OCI-LY7 (cell line): Measurements from ENCODE around the gene TMPRSS3. TPM values are rescaled to one million over a fixed set of nuclear protein-coding genes. Genes with fewer than 3 reads are reported as not detected.

Experiments used
- BruUV-seq: library from RNA; stranded (reverse); fragments of 400-500 nt; replicated peaks from 2 replicates; lab custom pipeline; 2021; lab: Mats Ljungman, UMichigan
- CTCF ChIA-PET: fragments of 300-600 bp; sonication (Branson Sonifier 250); formaldehyde crosslinking; loops from one replicate; lab custom pipeline; 2022; ENCODE audit warnings: antibody characterized with exemption; ENCODE audit not compliant: unreplicated experiment; lab: Charles Lee
- POLR2A ChIA-PET: fragments of 300-600 bp; sonication (Branson Sonifier 250); formaldehyde crosslinking; loops from one replicate; lab custom pipeline; 2022; ENCODE audit warnings: antibody characterized with exemption; lab: Charles Lee
- DNase-seq: peaks from one replicate; pipeline ENCODE4 v3.0.0-alpha.2; 2015; ENCODE audit warnings: low spot score
- H2AFZ ChIP-seq: fragments of 200-600 bp; sonication (generic), shearing (Covaris generic); 2 replicates; pipeline ENCODE4 v1.6.1; 2014; ENCODE audit warnings: mild to moderate bottlenecking, antibody characterized with exemption, low read length, moderate library complexity
- H3K27ac ChIP-seq: fragments of 200-600 bp; sonication (generic); 2 replicates; pipeline ENCODE4 v1.5.1; 2014; ENCODE audit warnings: mixed run types, low read depth, mild to moderate bottlenecking, moderate library complexity, low read length, inconsistent platforms; ENCODE audit not compliant: poor library complexity, severe bottlenecking
- H3K36me3 ChIP-seq: fragments of 200-600 bp; sonication (generic); 2 replicates; pipeline ENCODE4 v1.6.1; 2014; ENCODE audit warnings: mild to moderate bottlenecking, antibody characterized with exemption, low read length, moderate library complexity, mixed read lengths; ENCODE audit not compliant: insufficient read depth
- H3K4me1 ChIP-seq: fragments of 200-600 bp; sonication (generic); 2 replicates; pipeline ENCODE4 v1.5.1; 2014; ENCODE audit warnings: mild to moderate bottlenecking, low read length; ENCODE audit not compliant: insufficient read depth, poor library complexity, severe bottlenecking
- H3K4me2 ChIP-seq: fragments of 200-600 bp; sonication (generic); 2 replicates; pipeline ENCODE4 v1.6.1; 2014; ENCODE audit warnings: mild to moderate bottlenecking, low read length
- H3K4me3 ChIP-seq: fragments of 200-600 bp; sonication (generic); 2 replicates; pipeline ENCODE4 v1.5.1; 2014; ENCODE audit warnings: mild to moderate bottlenecking, low read depth, low read length; ENCODE audit not compliant: poor library complexity, severe bottlenecking
- H3K79me2 ChIP-seq: fragments of 200-600 bp; sonication (generic); 2 replicates; pipeline ENCODE4 v1.6.1; 2016; ENCODE audit warnings: low read depth, mild to moderate bottlenecking, low read length, moderate library complexity, mixed read lengths; ENCODE audit not compliant: insufficient read depth
- H3K9me2 ChIP-seq: fragments of 200-600 bp; sonication (generic); 2 replicates; pipeline ENCODE4 v1.6.1; 2016; ENCODE audit warnings: mild to moderate bottlenecking, low read length, mixed read lengths; ENCODE audit not compliant: insufficient read depth
- H3K9me3 ChIP-seq: fragments of 200-600 bp; sonication (generic); 2 replicates; pipeline ENCODE4 v1.6.1; 2014; ENCODE audit warnings: mild to moderate bottlenecking, mixed run types, low read length, mixed read lengths
- H4K20me1 ChIP-seq: fragments of 200-600 bp; sonication (generic); 2 replicates; pipeline ENCODE4 v1.6.1; 2014; ENCODE audit warnings: mild to moderate bottlenecking, antibody characterized with exemption, low read length, moderate library complexity, mixed read lengths; ENCODE audit not compliant: insufficient read depth
- CTCF ChIP-seq: fragments of 200-600 bp; sonication (generic); conservative IDR thresholded peaks from 2 replicates; pipeline ENCODE4 v1.5.1; 2014; ENCODE audit warnings: mild to moderate bottlenecking, antibody characterized with exemption, low read length, moderate library complexity, mixed read lengths
- EZH2phosphoT487 ChIP-seq: fragments of 200-600 bp; sonication (generic); IDR thresholded peaks from 2 replicates; pipeline ENCODE4 v1.6.1; 2018; ENCODE audit warnings: low read depth, borderline replicate concordance, mild to moderate bottlenecking, mixed run types, antibody characterized with exemption, low read length, moderate library complexity, mixed read lengths
- intact Hi-C: fragments of 100-400 bp; cut with micrococcal nuclease; formaldehyde crosslinking; loops from one replicate; pipeline ENCODE4 v1.10.0; 2022; ENCODE audit not compliant: unreplicated experiment
- total RNA-seq, 2 experiments: library from RNA; depleted of rRNA in 1 of 2; stranded (reverse); fragments of >200 nt in 1 of 2; shearing (Covaris generic) in 1 of 2; gene quantifications; 2 replicates each; pipeline ENCODE4 v1.2.3, GENCODE V29; 2014 to 2022

TMPRSS3 gene
- total RNA-seq, 2 experiments from 2014 or later = not detected

- Histone ChIP-seq H3K4me3 (no peak overlapping the region), H3K9me2 (no peaks in the 10 kb centered on the region), H2AFZ (no peak overlapping the region), H4K20me1 (no peaks in the 10 kb centered on the region), H3K36me3 (no peaks in the 10 kb centered on the region), H3K27ac (no peak overlapping the region), H3K4me1 (peaks cover 6% of the 10 kb centered on the region), H3K79me2 (no peaks in the 10 kb centered on the region), H3K9me3 (no peaks in the 10 kb centered on the region), H3K4me2 (no peak overlapping the region)
- intact Hi-C loops = no loop called here
- TF ChIP-seq EZH2phosphoT487 (no peak), CTCF (no peak)
- CTCF ChIA-PET = no interaction called here
- DNase-seq = no peak
- POLR2A ChIA-PET = interaction anchor here (0.6 kb wide), 1 partner anchor 9 kb away, joined by 5 read pairs; no protein-coding TSS in a partner anchor
- BruUV-seq = no TSS peak
Observed at GRCh38 chr21:42370894-42371654, 24.8 kb downstream of the TMPRSS3 start.

- BruUV-seq = no TSS peak
- intact Hi-C loops = loop anchor here (10.0 kb wide), 1 partner anchor 85 kb away; no protein-coding TSS in a partner anchor
- CTCF ChIA-PET = no interaction called here
Observed at GRCh38 chr21:42369821-42370220, 26.0 kb downstream of the TMPRSS3 start.

More at GRCh38 chr21:42369821-42370220, 26.0 kb downstream of the TMPRSS3 start:
- no peaks in the 10 kb centered on the region for H3K36me3 ChIP-seq
- peaks cover 11% of the 10 kb centered on the region for H3K4me1 ChIP-seq
- no peak overlapping the region for H3K4me2 ChIP-seq
- no peaks in the 10 kb centered on the region for H4K20me1 ChIP-seq
- DNase-seq = no peak
- no peaks in the 10 kb centered on the region for H3K79me2 ChIP-seq
- no peak overlapping the region for H3K27ac ChIP-seq
- TF ChIP-seq EZH2phosphoT487 (no peak), CTCF (no peak)
- H3K9me2 ChIP-seq = no peaks in the 10 kb centered on the region
- POLR2A ChIA-PET = no interaction called here
- no peaks in the 10 kb centered on the region for H3K9me3 ChIP-seq
- H3K4me3 ChIP-seq = no peak overlapping the region
- H2AFZ ChIP-seq = no peak overlapping the region
